Smooth muscle cell (in vitro differentiated cells): ENCODE measurements around the gene HOXB13. TPM values are rescaled to one million over a fixed set of nuclear protein-coding genes. Genes with fewer than 3 reads are reported as not detected.
A peak's percentile ranks its signal among the peaks of the same experiment; 100 is the strongest.

Experiments used
- DNase-seq: peaks from one replicate; lab custom pipeline; 2025; ENCODE audit not compliant: unreplicated experiment; lab: John Stamatoyannopoulos, UW
- H2AFZ ChIP-seq: fragments of 200-600 bp; sonication (generic); 2 replicates; pipeline ENCODE4 v1.6.0; 2016; ENCODE audit warnings: antibody characterized with exemption, low read depth, mild to moderate bottlenecking
- H3F3A ChIP-seq: fragments of 200-600 bp; sonication (generic); 2 replicates; pipeline ENCODE4 v1.6.0; 2017; ENCODE audit warnings: antibody characterized with exemption, low read depth
- H3K27ac ChIP-seq: fragments of 200-600 bp; sonication (generic); 2 replicates; pipeline ENCODE4 v1.5.1; 2016; ENCODE audit warnings: low read depth, mild to moderate bottlenecking
- H3K27me3 ChIP-seq: fragments of 200-600 bp; sonication (generic); 2 replicates; pipeline ENCODE4 v1.6.1; 2016; ENCODE audit warnings: low read depth, mild to moderate bottlenecking
- H3K36me3 ChIP-seq: fragments of 200-600 bp; sonication (generic); 2 replicates; pipeline ENCODE4 v1.5.1; 2016; ENCODE audit warnings: low read depth
- H3K4me1 ChIP-seq: fragments of 200-600 bp; sonication (generic); 2 replicates; pipeline ENCODE4 v1.5.1; 2016; ENCODE audit warnings: low read depth
- H3K4me2 ChIP-seq: fragments of 200-600 bp; sonication (generic); 2 replicates; pipeline ENCODE4 v1.6.0; 2016; ENCODE audit warnings: mild to moderate bottlenecking
- H3K4me3 ChIP-seq: fragments of 200-600 bp; sonication (generic); 2 replicates; pipeline ENCODE4 v1.5.1; 2016; ENCODE audit warnings: mild to moderate bottlenecking
- H3K79me2 ChIP-seq: fragments of 200-600 bp; sonication (generic); 2 replicates; pipeline ENCODE4 v1.6.0; 2016; ENCODE audit warnings: low read depth, mild to moderate bottlenecking
- H3K9ac ChIP-seq: fragments of 200-600 bp; sonication (generic); 2 replicates; pipeline ENCODE4 v1.6.0; 2016; ENCODE audit warnings: low read depth
- H3K9me3 ChIP-seq: fragments of 200-600 bp; sonication (generic); replicated peaks from 2 replicates; pipeline ENCODE4 v1.5.1; 2016; ENCODE audit warnings: low read depth
- H4K20me1 ChIP-seq: fragments of 200-600 bp; sonication (generic); 2 replicates; pipeline ENCODE4 v1.6.0; 2016; ENCODE audit warnings: low read depth
- WGBS: methylation state at CpG from one replicate; pipeline ENCODE4 v1.1.7; 2016; ENCODE audit warnings: low lambda C conversion rate; 5-methylcytosine and 5-hydroxymethylcytosine counted together
- polyA plus RNA-seq: library from polyadenylated mRNA; unstranded; fragments of >200 nt; fragmentation: Nextera tagmentation; extraction: Ambion mirVana; gene quantifications from 2 replicates; pipeline ENCODE4 v1.2.1, GENCODE V29; 2016
- total RNA-seq: library from RNA; depleted of rRNA; stranded (reverse); fragments of >200 nt; gene quantifications from 2 replicates; pipeline ENCODE4 v1.2.3, GENCODE V29; 2014
- TF ChIP-seq, protein P1 (sequence below): fragments of 200-600 bp; sonication (generic); IDR thresholded peaks from 2 replicates; pipeline ENCODE4 v1.5.1; 2017; ENCODE audit warnings: borderline replicate concordance, mild to moderate bottlenecking, antibody characterized with exemption; ENCODE audit not compliant: insufficient read depth, poor library complexity, severe bottlenecking

The HOXB13 gene
- total and polyA plus RNA-seq, 2 experiments from 2014 or later, result 4.8 to 5.4 TPM

DNA sequence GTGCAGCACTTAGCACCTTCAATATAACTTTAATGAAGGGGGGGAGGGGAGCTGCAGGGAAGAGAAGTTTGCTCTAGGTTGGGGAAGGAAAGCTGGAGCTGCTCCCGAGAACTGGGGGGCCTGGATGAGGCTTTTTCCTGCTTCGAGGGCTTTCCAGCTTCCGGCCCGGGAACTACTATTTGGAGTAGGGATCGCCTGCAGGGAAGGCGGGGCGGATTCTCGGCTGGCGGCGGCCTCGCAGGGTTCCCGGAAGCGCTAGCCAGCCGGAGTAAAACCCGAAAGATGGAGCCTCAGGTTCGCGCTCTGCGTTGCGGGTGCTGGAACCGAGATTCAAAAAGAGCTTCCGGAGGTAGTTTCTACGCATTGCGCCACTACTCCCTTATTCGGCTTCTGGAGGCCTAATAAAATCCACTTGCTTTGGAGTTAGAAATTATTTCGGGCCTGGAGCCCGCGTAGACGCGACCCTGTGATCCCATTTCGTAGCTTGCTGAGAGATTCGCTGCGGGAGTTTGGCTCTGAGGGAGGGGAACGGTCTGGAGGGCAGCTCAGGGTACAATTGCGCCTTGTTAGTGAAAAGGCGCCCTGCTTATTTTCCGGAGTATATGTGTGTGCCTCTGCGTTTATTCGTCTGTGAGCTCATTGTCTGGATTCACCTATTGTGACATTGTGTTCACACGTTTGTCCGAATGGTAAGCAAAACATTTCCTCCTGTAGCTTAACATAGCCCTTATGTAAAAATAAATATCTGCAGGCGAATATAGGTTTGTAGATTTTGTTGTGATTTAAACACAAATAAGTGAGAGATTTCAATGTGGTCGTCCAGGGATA, 4.9 kb downstream of the HOXB13 start:
- no peaks in the 10 kb centered on the region for H3K4me1 ChIP-seq
- peak overlapping the region; percentile 60 for H2AFZ ChIP-seq
- H3K9me3 ChIP-seq, result no peaks in the 10 kb centered on the region
- peak overlapping the region; percentile 11 for H3K9ac ChIP-seq
- H3K27me3 ChIP-seq, result peaks cover 54% of the 10 kb centered on the region
- peak overlapping the region; percentile 83 for H3K4me2 ChIP-seq
- no peak for DNase-seq
- H3K4me3 ChIP-seq, result peak overlapping the region; percentile 42
- H3K36me3 ChIP-seq, result no peaks in the 10 kb centered on the region
- H4K20me1 ChIP-seq, result no peaks in the 10 kb centered on the region
- TF ChIP-seq, protein P1, sequence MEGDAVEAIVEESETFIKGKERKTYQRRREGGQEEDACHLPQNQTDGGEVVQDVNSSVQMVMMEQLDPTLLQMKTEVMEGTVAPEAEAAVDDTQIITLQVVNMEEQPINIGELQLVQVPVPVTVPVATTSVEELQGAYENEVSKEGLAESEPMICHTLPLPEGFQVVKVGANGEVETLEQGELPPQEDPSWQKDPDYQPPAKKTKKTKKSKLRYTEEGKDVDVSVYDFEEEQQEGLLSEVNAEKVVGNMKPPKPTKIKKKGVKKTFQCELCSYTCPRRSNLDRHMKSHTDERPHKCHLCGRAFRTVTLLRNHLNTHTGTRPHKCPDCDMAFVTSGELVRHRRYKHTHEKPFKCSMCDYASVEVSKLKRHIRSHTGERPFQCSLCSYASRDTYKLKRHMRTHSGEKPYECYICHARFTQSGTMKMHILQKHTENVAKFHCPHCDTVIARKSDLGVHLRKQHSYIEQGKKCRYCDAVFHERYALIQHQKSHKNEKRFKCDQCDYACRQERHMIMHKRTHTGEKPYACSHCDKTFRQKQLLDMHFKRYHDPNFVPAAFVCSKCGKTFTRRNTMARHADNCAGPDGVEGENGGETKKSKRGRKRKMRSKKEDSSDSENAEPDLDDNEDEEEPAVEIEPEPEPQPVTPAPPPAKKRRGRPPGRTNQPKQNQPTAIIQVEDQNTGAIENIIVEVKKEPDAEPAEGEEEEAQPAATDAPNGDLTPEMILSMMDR, result no peak
- H3K79me2 ChIP-seq, result no peaks in the 10 kb centered on the region
- WGBS, result 5% methylated on average over 42 of the region's 42 CpGs
- H3F3A ChIP-seq, result peaks cover 10% of the 10 kb centered on the region
- H3K27ac ChIP-seq, result peak overlapping the region; percentile 34

DNA sequence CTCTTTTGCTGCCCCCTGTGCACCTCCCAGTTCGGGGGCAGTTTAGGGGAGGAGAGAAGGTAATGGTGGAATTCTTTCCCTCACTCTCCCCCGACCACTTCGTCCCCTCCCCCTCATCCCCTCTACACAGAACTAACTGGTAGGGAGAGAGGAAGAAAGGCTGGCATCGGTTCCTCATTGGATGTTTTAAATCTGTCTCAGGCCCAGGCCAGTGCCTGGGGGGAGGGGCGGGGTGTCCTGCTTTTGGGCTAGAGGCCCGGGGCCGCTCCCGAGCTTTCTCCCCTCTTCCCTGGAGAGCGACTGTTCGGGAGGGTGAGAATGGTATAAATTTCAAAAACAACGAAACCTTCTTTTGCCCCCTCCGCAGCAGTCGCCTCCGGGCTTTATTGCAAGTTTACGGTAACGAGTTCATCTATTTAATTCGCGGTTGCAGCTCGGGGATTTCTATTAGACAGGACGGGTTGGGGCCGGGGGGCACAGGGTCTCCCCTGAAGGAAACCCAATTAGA, 5.6 kb downstream of the HOXB13 start, which contains the start of gene PRAC2:
PRAC2 (plus strand) TSS at position 271 of the 508 bp plus-strand sequence. CDS start 1,226 bp downstream, outside the sequence.
- TF ChIP-seq, protein P1, result no peak
- peak within 1 kb of the TSS; percentile 11 for H3K9ac ChIP-seq
- H3K4me2 ChIP-seq, result peak within 1 kb of the TSS; percentile 83
- H3K9me3 ChIP-seq, result no peaks in the 10 kb centered on the region
- DNase-seq, result no peak
- H3K4me1 ChIP-seq, result no peaks in the 10 kb centered on the region
- peak within 1 kb of the TSS; percentile 42 for H3K4me3 ChIP-seq
- no peaks in the 10 kb centered on the region for H3K36me3 ChIP-seq
- H4K20me1 ChIP-seq, result no peaks in the 10 kb centered on the region
- no peaks in the 10 kb centered on the region for H3K79me2 ChIP-seq
- peak within 1 kb of the TSS; percentile 60 for H2AFZ ChIP-seq
- peaks cover 47% of the 10 kb centered on the region for H3K27me3 ChIP-seq
- peaks cover 10% of the 10 kb centered on the region for H3F3A ChIP-seq
- 2% methylated on average over 19 of the region's 21 CpGs for WGBS
- peak within 1 kb of the TSS; percentile 34 for H3K27ac ChIP-seq

DNA sequence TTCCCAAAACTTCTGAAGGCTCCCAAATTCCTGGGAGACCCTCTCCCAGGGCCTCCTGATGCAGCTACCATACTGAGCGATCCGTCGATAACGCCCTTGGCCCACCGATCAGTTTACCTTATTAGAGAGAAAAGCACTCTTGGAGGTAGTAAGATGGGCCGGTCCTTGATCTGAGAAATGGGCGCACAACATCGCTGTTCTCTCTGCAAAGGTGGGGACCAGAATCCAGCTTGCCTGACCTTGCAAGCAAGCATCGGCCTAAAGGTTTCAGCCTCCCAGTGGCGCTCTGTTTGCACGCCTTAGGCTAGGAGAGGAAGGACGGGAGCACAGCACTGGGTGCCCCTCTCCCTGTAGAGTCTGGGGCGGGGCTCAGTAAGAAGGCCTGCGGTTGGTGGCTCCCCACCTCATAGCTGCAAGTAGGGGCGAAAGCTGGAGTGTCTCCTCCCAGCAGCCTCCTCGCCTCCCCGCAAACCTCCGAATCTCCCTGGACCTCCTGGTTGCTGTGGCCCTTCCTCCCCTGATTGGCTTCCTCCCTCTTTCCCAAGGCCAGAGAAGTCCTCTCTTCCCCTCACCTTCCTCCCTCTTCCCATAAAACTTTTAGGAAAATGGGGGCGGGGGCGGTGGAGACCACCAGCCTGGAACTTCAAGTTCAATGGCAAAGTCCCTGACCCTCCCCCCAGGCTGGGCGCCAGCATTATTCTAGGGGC, 6.2 kb downstream of the HOXB13 start, which contains the start of gene PRAC1:
PRAC1 (minus strand) TSS at position 318 of the 707 bp plus-strand sequence; CDS start at position 192, 126 bp downstream.
- peak within 1 kb of the TSS; percentile 34 for H3K27ac ChIP-seq
- peaks cover 41% of the 10 kb centered on the region for H3K27me3 ChIP-seq
- H4K20me1 ChIP-seq, result no peaks in the 10 kb centered on the region
- no peaks in the 10 kb centered on the region for H3K9me3 ChIP-seq
- peak within 1 kb of the TSS; percentile 60 for H2AFZ ChIP-seq
- no peak for DNase-seq
- H3K4me3 ChIP-seq, result peak within 1 kb of the TSS; percentile 42
- TF ChIP-seq, protein P1, result no peak
- peaks cover 10% of the 10 kb centered on the region for H3F3A ChIP-seq
- no peaks in the 10 kb centered on the region for H3K4me1 ChIP-seq
- H3K79me2 ChIP-seq, result peaks cover under 1% of the 10 kb centered on the region
- 18% methylated on average over 21 of the region's 21 CpGs for WGBS
- no peaks in the 10 kb centered on the region for H3K36me3 ChIP-seq
- H3K9ac ChIP-seq, result peak within 1 kb of the TSS; percentile 11
- peak within 1 kb of the TSS; percentile 83 for H3K4me2 ChIP-seq
